ENCODE results near the gene TMEM181.

DNA sequence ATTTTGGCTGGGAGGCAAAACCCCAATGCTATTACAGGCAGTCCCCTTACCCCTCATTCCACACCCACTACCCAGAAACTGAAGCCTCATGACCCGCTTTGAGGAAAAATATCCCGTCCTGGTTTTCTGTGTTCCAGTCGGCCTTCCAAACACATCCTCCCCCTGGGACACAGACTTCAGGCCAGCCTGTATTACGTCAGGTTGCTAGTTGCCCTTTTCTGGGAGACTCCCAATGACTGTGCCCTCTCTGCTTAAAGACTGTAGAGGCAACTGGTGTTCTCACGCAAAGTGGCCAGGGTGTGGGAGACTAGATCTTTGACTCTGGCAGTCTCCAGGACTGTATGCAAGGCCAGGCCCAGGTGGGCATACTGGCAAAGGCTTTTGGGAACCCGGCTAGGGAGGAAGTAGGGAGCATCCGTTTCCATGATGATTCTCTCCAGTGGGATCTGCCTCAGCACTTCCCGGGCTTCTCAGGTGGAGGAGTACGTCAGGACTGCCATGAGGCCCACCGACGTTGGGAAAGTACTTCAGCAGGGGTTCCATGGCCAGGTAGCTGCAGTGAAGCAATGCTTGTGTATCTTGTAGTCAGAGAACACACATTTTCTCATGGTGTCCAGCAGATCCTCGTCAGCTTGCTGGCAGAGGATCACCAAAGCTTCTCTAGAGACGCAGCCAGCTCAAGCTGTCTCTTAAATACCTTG is 49.7 kb downstream of the TMEM181 start:
- TF ChIP-seq ZFP62 (CRISPR knock-in tag; IDR thresholded peaks at IDR 0.05) (no peak), YY1 (IDR thresholded peaks at IDR 0.05; ENCODE audit: insufficient read depth, insufficient replicate concordance, low read depth, low read length) (no peak), ZNF780A (CRISPR knock-in tag; IDR thresholded peaks at IDR 0.05) (no peak), TAF1 (CRISPR knock-in tag; IDR thresholded peaks at IDR 0.05) (no peak), SP4 (CRISPR knock-in tag; IDR thresholded peaks at IDR 0.05) (no peak), RFX5 (IDR thresholded peaks at IDR 0.05; ENCODE audit: low read depth, low read length) (no peak), BHLHE40 (IDR thresholded peaks at IDR 0.05; ENCODE audit: low read length) (no peak)
- TF ChIP-seq, protein P1, sequence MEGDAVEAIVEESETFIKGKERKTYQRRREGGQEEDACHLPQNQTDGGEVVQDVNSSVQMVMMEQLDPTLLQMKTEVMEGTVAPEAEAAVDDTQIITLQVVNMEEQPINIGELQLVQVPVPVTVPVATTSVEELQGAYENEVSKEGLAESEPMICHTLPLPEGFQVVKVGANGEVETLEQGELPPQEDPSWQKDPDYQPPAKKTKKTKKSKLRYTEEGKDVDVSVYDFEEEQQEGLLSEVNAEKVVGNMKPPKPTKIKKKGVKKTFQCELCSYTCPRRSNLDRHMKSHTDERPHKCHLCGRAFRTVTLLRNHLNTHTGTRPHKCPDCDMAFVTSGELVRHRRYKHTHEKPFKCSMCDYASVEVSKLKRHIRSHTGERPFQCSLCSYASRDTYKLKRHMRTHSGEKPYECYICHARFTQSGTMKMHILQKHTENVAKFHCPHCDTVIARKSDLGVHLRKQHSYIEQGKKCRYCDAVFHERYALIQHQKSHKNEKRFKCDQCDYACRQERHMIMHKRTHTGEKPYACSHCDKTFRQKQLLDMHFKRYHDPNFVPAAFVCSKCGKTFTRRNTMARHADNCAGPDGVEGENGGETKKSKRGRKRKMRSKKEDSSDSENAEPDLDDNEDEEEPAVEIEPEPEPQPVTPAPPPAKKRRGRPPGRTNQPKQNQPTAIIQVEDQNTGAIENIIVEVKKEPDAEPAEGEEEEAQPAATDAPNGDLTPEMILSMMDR (CRISPR knock-in tag; IDR thresholded peaks at IDR 0.05): no peak

All from HepG2 (cell line).